ENCODE results near the gene TPRKB.

TPRKB gene

DNA sequence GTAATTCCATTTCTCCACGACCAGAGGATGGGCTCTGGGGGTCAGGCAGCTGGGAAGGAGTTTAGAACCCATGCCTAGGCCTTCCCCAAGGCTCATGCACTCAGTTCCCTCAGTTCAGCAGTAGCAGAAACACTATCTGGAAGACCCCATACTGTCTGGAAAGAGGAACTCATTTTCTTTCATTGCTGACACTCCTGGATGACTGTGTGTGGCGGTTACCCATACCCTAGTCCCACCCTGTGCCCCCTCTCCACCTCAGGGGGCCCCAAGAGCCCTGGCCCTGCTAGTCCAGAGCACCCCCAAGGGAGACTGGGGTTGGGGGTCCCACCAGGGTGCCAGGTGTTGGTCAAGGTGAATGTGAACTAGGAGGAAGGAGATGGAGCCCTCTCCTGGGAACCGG lies 29.5 kb downstream of the TPRKB start:
- Histone ChIP-seq H3K4me1 (ENCODE audit: low read length) (no peaks in the 10 kb centered on the region), H3K36me3 (replicated peaks; ENCODE audit: low read depth, low read length) (no peaks in the 10 kb centered on the region), H3K9ac (ENCODE audit: low read length) (no peak overlapping the region), H3K27ac (ENCODE audit: low read length) (no peak overlapping the region), H3K79me2 (ENCODE audit: low read length) (no peaks in the 10 kb centered on the region), H2AFZ (ENCODE audit: low read depth, low read length) (no peak overlapping the region), H3K4me2 (ENCODE audit: low read length) (no peak overlapping the region), H3K27me3 (ENCODE audit: low read depth, low read length) (no peaks in the 10 kb centered on the region), H3K9me3 (ENCODE audit: insufficient read depth, low read length) (no peaks in the 10 kb centered on the region), H3K4me3 (ENCODE audit: low read length) (no peak overlapping the region), H4K20me1 (ENCODE audit: insufficient read depth, low read length) (no peaks in the 10 kb centered on the region)
- no peak for TF ChIP-seq EZH2phosphoT487 (IDR thresholded peaks at IDR 0.05; ENCODE audit: low read depth)
- TF ChIP-seq, protein P1, sequence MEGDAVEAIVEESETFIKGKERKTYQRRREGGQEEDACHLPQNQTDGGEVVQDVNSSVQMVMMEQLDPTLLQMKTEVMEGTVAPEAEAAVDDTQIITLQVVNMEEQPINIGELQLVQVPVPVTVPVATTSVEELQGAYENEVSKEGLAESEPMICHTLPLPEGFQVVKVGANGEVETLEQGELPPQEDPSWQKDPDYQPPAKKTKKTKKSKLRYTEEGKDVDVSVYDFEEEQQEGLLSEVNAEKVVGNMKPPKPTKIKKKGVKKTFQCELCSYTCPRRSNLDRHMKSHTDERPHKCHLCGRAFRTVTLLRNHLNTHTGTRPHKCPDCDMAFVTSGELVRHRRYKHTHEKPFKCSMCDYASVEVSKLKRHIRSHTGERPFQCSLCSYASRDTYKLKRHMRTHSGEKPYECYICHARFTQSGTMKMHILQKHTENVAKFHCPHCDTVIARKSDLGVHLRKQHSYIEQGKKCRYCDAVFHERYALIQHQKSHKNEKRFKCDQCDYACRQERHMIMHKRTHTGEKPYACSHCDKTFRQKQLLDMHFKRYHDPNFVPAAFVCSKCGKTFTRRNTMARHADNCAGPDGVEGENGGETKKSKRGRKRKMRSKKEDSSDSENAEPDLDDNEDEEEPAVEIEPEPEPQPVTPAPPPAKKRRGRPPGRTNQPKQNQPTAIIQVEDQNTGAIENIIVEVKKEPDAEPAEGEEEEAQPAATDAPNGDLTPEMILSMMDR (IDR thresholded peaks at IDR 0.05; ENCODE audit: low read depth, low read length), result no peak

DNA sequence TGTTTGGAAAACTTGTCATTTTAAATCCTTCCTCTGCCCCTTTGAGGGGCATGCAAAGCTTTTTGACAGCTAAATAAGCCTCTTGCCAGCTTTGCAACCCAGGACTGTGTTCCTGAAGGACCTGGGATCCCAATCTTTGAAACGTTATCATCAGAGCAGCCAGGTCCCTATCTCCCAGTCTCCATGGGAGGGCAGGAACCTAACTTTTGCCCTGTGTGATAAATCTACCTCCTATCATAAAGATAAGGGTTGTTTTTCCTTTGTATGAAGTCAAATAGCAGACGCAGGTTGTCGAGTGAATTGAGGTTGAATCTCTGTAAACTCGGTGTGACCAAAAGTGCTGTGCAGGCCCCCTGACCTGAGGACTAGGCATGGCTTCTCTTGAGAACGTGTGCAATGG lies 30.1 kb downstream of the TPRKB start:
- Histone ChIP-seq H2AFZ (ENCODE audit: low read depth, low read length) (no peak overlapping the region), H3K9ac (ENCODE audit: low read length) (no peak overlapping the region), H3K4me1 (ENCODE audit: low read length) (no peaks in the 10 kb centered on the region), H3K36me3 (replicated peaks; ENCODE audit: low read depth, low read length) (no peaks in the 10 kb centered on the region), H4K20me1 (ENCODE audit: insufficient read depth, low read length) (no peaks in the 10 kb centered on the region), H3K27ac (ENCODE audit: low read length) (no peak overlapping the region), H3K4me2 (ENCODE audit: low read length) (no peak overlapping the region), H3K9me3 (ENCODE audit: insufficient read depth, low read length) (no peaks in the 10 kb centered on the region), H3K27me3 (ENCODE audit: low read depth, low read length) (no peaks in the 10 kb centered on the region), H3K79me2 (ENCODE audit: low read length) (no peaks in the 10 kb centered on the region), H3K4me3 (ENCODE audit: low read length) (no peak overlapping the region)
- TF ChIP-seq, protein P1 (IDR thresholded peaks at IDR 0.05; ENCODE audit: low read depth, low read length), result no peak
- TF ChIP-seq EZH2phosphoT487 (IDR thresholded peaks at IDR 0.05; ENCODE audit: low read depth), result no peak

DNA sequence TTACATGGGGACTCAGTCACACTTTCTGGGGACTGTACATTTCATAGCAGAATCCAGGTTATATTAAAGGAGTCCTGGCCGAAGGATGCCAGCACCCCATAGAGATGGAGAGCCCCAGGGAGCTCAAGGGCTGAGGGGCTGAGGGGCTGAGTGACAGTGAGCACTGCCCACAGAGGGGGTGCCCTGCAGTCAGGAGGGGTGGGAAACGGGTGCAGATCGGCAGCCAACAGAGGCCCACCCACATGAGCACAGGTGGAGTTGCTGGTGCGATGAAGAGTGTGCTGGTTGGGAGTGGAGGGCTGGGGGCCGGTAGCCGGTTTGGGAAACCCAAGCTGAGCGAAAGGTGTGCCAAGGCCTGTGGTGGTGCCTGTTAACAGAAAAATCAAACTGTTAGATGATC lies 32.1 kb downstream of the TPRKB start:
- no peaks in the 10 kb centered on the region for H3K9me3 ChIP-seq (ENCODE audit: insufficient read depth, low read length)
- no peaks in the 10 kb centered on the region for H3K36me3 ChIP-seq (replicated peaks; ENCODE audit: low read depth, low read length)
- no peaks in the 10 kb centered on the region for H3K79me2 ChIP-seq (ENCODE audit: low read length)

GRCh38 chr2:73704285-73704684 lies 32.9 kb downstream of the TPRKB start:
- H3K4me3 ChIP-seq (ENCODE audit: low read length), result no peak overlapping the region
- H3K9me3 ChIP-seq (ENCODE audit: insufficient read depth, low read length), result no peaks in the 10 kb centered on the region
- H2AFZ ChIP-seq (ENCODE audit: low read depth, low read length), result no peak overlapping the region
- no peak overlapping the region for H3K9ac ChIP-seq (ENCODE audit: low read length)
- no peaks in the 10 kb centered on the region for H3K4me1 ChIP-seq (ENCODE audit: low read length)
- TF ChIP-seq, protein P1 (IDR thresholded peaks at IDR 0.05; ENCODE audit: low read depth, low read length), result no peak
- TF ChIP-seq EZH2phosphoT487 (IDR thresholded peaks at IDR 0.05; ENCODE audit: low read depth), result no peak
- no peak overlapping the region for H3K4me2 ChIP-seq (ENCODE audit: low read length)
- no peaks in the 10 kb centered on the region for H3K27me3 ChIP-seq (ENCODE audit: low read depth, low read length)
- H3K36me3 ChIP-seq (replicated peaks; ENCODE audit: low read depth, low read length), result no peaks in the 10 kb centered on the region
- H3K79me2 ChIP-seq (ENCODE audit: low read length), result no peaks in the 10 kb centered on the region
- H3K27ac ChIP-seq (ENCODE audit: low read length), result no peak overlapping the region
- no peaks in the 10 kb centered on the region for H4K20me1 ChIP-seq (ENCODE audit: insufficient read depth, low read length)

More for the DNA sequence above, 32.1 kb downstream of the TPRKB start:
- Histone ChIP-seq H3K9ac (ENCODE audit: low read length) (no peak overlapping the region), H3K27me3 (ENCODE audit: low read depth, low read length) (no peaks in the 10 kb centered on the region), H2AFZ (ENCODE audit: low read depth, low read length) (no peak overlapping the region), H4K20me1 (ENCODE audit: insufficient read depth, low read length) (no peaks in the 10 kb centered on the region), H3K4me3 (ENCODE audit: low read length) (no peak overlapping the region), H3K4me1 (ENCODE audit: low read length) (no peaks in the 10 kb centered on the region), H3K27ac (ENCODE audit: low read length) (no peak overlapping the region), H3K4me2 (ENCODE audit: low read length) (no peak overlapping the region)
- TF ChIP-seq EZH2phosphoT487 (IDR thresholded peaks at IDR 0.05; ENCODE audit: low read depth), result no peak
- TF ChIP-seq, protein P1 (IDR thresholded peaks at IDR 0.05; ENCODE audit: low read depth, low read length), result no peak
